HepG2 (cell line): ENCODE results near the gene SPC24. TPM values are rescaled to one million over a fixed set of nuclear protein-coding genes. Genes with fewer than 3 reads are reported as not detected.

ENCODE experiments used
- ARHGAP35 ChIP-seq: sonication (generic); formaldehyde crosslinking; IDR thresholded peaks from 2 replicates; pipeline ENCODE4 v1.9.0; 2022; ENCODE audit warnings: mild to moderate bottlenecking, inconsistent platforms, moderate library complexity, missing genetic modification reagents, borderline replicate concordance
- ARNT ChIP-seq: fragments of 450-650 bp; IDR thresholded peaks from 2 replicates; pipeline ENCODE4 v1.6.1; 2017
- BATF2 ChIP-seq: sonication (generic); formaldehyde crosslinking; IDR thresholded peaks from 2 replicates; pipeline ENCODE4 v1.8.0; 2022; ENCODE audit warnings: mild to moderate bottlenecking, missing genetic modification reagents, moderate library complexity
- CC2D1A ChIP-seq: sonication (generic); formaldehyde crosslinking; IDR thresholded peaks from 2 replicates; pipeline ENCODE4 v1.8.1; 2023; ENCODE audit warnings: mild to moderate bottlenecking, missing genetic modification reagents
- CENPT ChIP-seq: sonication (generic); formaldehyde crosslinking; IDR thresholded peaks from 2 replicates; pipeline ENCODE4 v1.8.0; 2022; ENCODE audit warnings: low read depth, mild to moderate bottlenecking, moderate library complexity, missing genetic modification reagents
- CHCHD3 ChIP-seq: sonication (generic); formaldehyde crosslinking; IDR thresholded peaks from 2 replicates; pipeline ENCODE4 v1.8.0; 2022; ENCODE audit warnings: mild to moderate bottlenecking, missing genetic modification reagents, moderate library complexity
- CREBL2 ChIP-seq: sonication (generic); formaldehyde crosslinking; IDR thresholded peaks from 2 replicates; pipeline ENCODE4 v1.8.1; 2023; ENCODE audit warnings: missing genetic modification reagents, mild to moderate bottlenecking, borderline replicate concordance
- CSRNP2 ChIP-seq: sonication (generic); formaldehyde crosslinking; conservative IDR thresholded peaks from 2 replicates; pipeline ENCODE4 v1.8.0; 2022; ENCODE audit warnings: low read depth, missing genetic modification reagents
- GATAD1 ChIP-seq: IDR thresholded peaks from 2 replicates; pipeline ENCODE4 v1.6.1; 2016; ENCODE audit warnings: missing genetic modification reagents, missing compliant biosample characterization
- HDAC2 ChIP-seq: sonication (generic); formaldehyde crosslinking; IDR thresholded peaks from 2 replicates; pipeline ENCODE4 v1.4.0; 2020; ENCODE audit warnings: missing genetic modification reagents
- HOXA7 ChIP-seq: sonication (generic); formaldehyde crosslinking; IDR thresholded peaks from 2 replicates; pipeline ENCODE4 v1.8.1; 2022; ENCODE audit warnings: mild to moderate bottlenecking, missing genetic modification reagents, moderate library complexity
- IKZF1 ChIP-seq: fragments of 450-650 bp; IDR thresholded peaks from 2 replicates; pipeline ENCODE4 v1.7.1; 2016
- MAFK ChIP-seq, 2 experiments: IDR thresholded peaks in 1 of 2; conservative IDR thresholded peaks in 1 of 2; 2 replicates each; pipeline ENCODE4 v1.6.1; 2011; ENCODE audit warnings: improper control_type of control experiment in 2 of 2, low read length in 2 of 2
- MAZ ChIP-seq, 2 experiments: sonication (generic) in 1 of 2; formaldehyde crosslinking in 1 of 2; IDR thresholded peaks; 2 replicates each; pipeline versions ENCODE4 v1.5.0 to v1.6.1; 2012 to 2020; ENCODE audit warnings: low read depth in 2 of 2, mild to moderate bottlenecking in 2 of 2, borderline replicate concordance in 1 of 2, improper control_type of control experiment in 1 of 2, low read length in 1 of 2, missing genetic modification reagents in 1 of 2, moderate library complexity in 1 of 2
- MLXIP ChIP-seq: sonication (generic); formaldehyde crosslinking; IDR thresholded peaks from 2 replicates; pipeline ENCODE4 v1.9.0; 2021; ENCODE audit warnings: missing genetic modification reagents, borderline replicate concordance
- NCOR1 ChIP-seq: fragments of 200-600 bp; sonication (generic); IDR thresholded peaks from 2 replicates; pipeline ENCODE4 v1.7.0; 2017; ENCODE audit warnings: antibody characterized with exemption, low read length, borderline replicate concordance
- NR2F2 ChIP-seq: IDR thresholded peaks from 2 replicates; pipeline ENCODE4 v1.6.1; 2012; ENCODE audit warnings: low read depth, inconsistent platforms, borderline replicate concordance
- NRL ChIP-seq: sonication (generic); formaldehyde crosslinking; IDR thresholded peaks from 2 replicates; pipeline ENCODE4 v1.5.0; 2020; ENCODE audit warnings: missing genetic modification reagents, mild to moderate bottlenecking, moderate library complexity, borderline replicate concordance
- PPARG ChIP-seq: conservative IDR thresholded peaks from 2 replicates; pipeline ENCODE4 v1.6.1; 2016; ENCODE audit warnings: missing biosample characterization, missing genetic modification reagents
- SMAD9 ChIP-seq: sonication (generic); formaldehyde crosslinking; IDR thresholded peaks from 2 replicates; pipeline ENCODE4 v1.5.1; 2020; ENCODE audit warnings: mild to moderate bottlenecking, missing genetic modification reagents
- SNAPC2 ChIP-seq: sonication (generic); formaldehyde crosslinking; IDR thresholded peaks from 2 replicates; pipeline ENCODE4 v1.8.1; 2022; ENCODE audit warnings: mild to moderate bottlenecking, missing genetic modification reagents
- TP53 ChIP-seq: sonication (generic); formaldehyde crosslinking; conservative IDR thresholded peaks from 2 replicates; pipeline ENCODE4 v1.4.0; 2020; ENCODE audit warnings: missing genetic modification reagents
- ZNF224 ChIP-seq: sonication (generic); formaldehyde crosslinking; IDR thresholded peaks from 2 replicates; pipeline ENCODE4 v1.5.0; 2020; ENCODE audit warnings: mild to moderate bottlenecking, missing genetic modification reagents
- ZNF720 ChIP-seq: sonication (generic); formaldehyde crosslinking; IDR thresholded peaks from 2 replicates; pipeline ENCODE4 v1.4.0; 2020; ENCODE audit warnings: missing genetic modification reagents
- ZNF839 ChIP-seq: sonication (generic); formaldehyde crosslinking; IDR thresholded peaks from 2 replicates; pipeline ENCODE4 v1.4.0; 2020; ENCODE audit warnings: missing genetic modification reagents, mild to moderate bottlenecking, borderline replicate concordance
- polyA plus RNA-seq, 8 experiments: library from polyadenylated mRNA; depleted of rRNA in 3 of 8; stranded (reverse) in 7 of 8; unstranded in 1 of 8; fragments of >200 nt; fragmentation: Illumina TruSeq in 4 of 8; extraction: Trizol in 4 of 8; gene quantifications; 2 replicates each; pipeline versions ENCODE4 v1.2.1 to v1.2.3, GENCODE V29; 2011 to 2016; ENCODE audit warnings: low read depth in 4 of 8, missing spikeins in 1 of 8, mixed read lengths in 1 of 8; ENCODE audit not compliant: insufficient read depth in 1 of 8
- total RNA-seq, 5 experiments: library from RNA; depleted of rRNA; stranded (reverse); fragments of >200 nt; fragmentation: Illumina TruSeq; extraction: Trizol; gene quantifications; 2 replicates each; pipeline ENCODE4 v1.2.3, GENCODE V29; 2016; ENCODE audit warnings: low read depth in 1 of 5

Gene SPC24
- total and polyA plus RNA-seq, 2 of the 13 experiments (the other 11 are each of a cell fraction or from before 2014, with no cell fraction given), result 10.0 to 46.2 TPM

GRCh38 chr19:11155373-11156120 lies at the start of gene SPC24 (continued):
- TF ChIP-seq NCOR1 (no peak), MAZ (IDR thresholded peaks at IDR 0.05; ENCODE audit: borderline replicate concordance, low read depth, low read length) (0 out of 2 replicates have a peak, but pooled peaks have one; percentile 38), MAZ (CRISPR knock-in tag; IDR thresholded peaks at IDR 0.05; ENCODE audit: low read depth) (peak; percentile 35; the same call in 1 of the 2 replicates), GATAD1 (CRISPR knock-in tag) (peak; percentile 38; the same call in 1 of the 2 replicates), ARHGAP35 (CRISPR knock-in tag) (no peak), MAFK (conservative IDR thresholded peaks at IDR 0.05 in 1 of 2, IDR thresholded peaks at IDR 0.05 in 1 of 2; ENCODE audit: low read length in 2 of 2) (peak in 1 of 2 experiments; percentile 69; a peak in 2 of 4 replicates), ZNF839 (no peak), PPARG (CRISPR knock-in tag) (no peak), SNAPC2 (CRISPR knock-in tag) (peak; percentile 73; the same call in 1 of the 2 replicates), ZNF720 (CRISPR knock-in tag) (no peak), NR2F2 (no peak), CENPT (CRISPR knock-in tag) (no peak), CHCHD3 (no peak), HOXA7 (no peak), TP53 (CRISPR knock-in tag) (no peak), IKZF1 (no peak), ZNF224 (CRISPR knock-in tag) (0 out of 2 replicates have a peak, but pooled peaks have one; percentile 43), MLXIP (no peak), ARNT (no peak), CSRNP2 (no peak), HDAC2 (CRISPR knock-in tag) (no peak; the same call in 1 of the 2 replicates), SMAD9 (CRISPR knock-in tag) (no peak), BATF2 (0 out of 2 replicates have a peak, but pooled peaks have one; percentile 52), CREBL2 (no peak), NRL (CRISPR knock-in tag) (peak; percentile 84), CC2D1A (0 out of 2 replicates have a peak, but pooled peaks have one; percentile 63)
